Suppressor macrophage treated with lipopolysaccharide for 1 hour (primary cell): ENCODE results near the gene SDCBP2.

Experiments used
- DNase-seq, 3 donors: peaks; one replicate each; pipeline ENCODE4 v3.0.0-alpha.2; 2020 to 2022

Gene SDCBP2

GRCh38 chr20:1327827-1328679, 886 bp downstream of the SDCBP2 start:
- no peak for DNase-seq

- DNase-seq = peak; percentile 91 to 92 (median 92)
Measured at GRCh38 chr20:1327241-1327653, 1.7 kb downstream of the SDCBP2 start.

- DNase-seq = peak; percentile 22 to 66 (median 53)
Measured at GRCh38 chr20:1326031-1326930, 2.7 kb downstream of the SDCBP2 start.

GRCh38 chr20:1325173-1326030, 3.5 kb downstream of the SDCBP2 start:
- DNase-seq = peak; percentile 99

GRCh38 chr20:1324598-1325172, 4.3 kb downstream of the SDCBP2 start:
- DNase-seq = peak; percentile 56 to 84 (median 62)

GRCh38 chr20:1323830-1324597, 4.9 kb downstream of the SDCBP2 start:
- peak in 1 of 3 donors; percentile 14 for DNase-seq

GRCh38 chr20:1323256-1323655, 5.7 kb downstream of the SDCBP2 start:
- DNase-seq = no peak

GRCh38 chr20:1322511-1323245, 6.3 kb downstream of the SDCBP2 start:
- peak; percentile 54 to 63 (median 57) for DNase-seq

GRCh38 chr20:1321654-1321939, 7.3 kb downstream of the SDCBP2 start:
- DNase-seq = no peak

GRCh38 chr20:1320902-1321653, 7.9 kb downstream of the SDCBP2 start:
- DNase-seq = no peak

GRCh38 chr20:1320016-1320415, 8.9 kb downstream of the SDCBP2 start:
- DNase-seq = no peak

- no peak for DNase-seq
Measured at GRCh38 chr20:1319462-1319861, 9.5 kb downstream of the SDCBP2 start.

GRCh38 chr20:1319051-1319450, 9.9 kb downstream of the SDCBP2 start:
- DNase-seq = no peak

GRCh38 chr20:1317545-1318255, 11.2 kb downstream of the SDCBP2 start:
- DNase-seq = peak in 1 of 3 donors; percentile 14

- DNase-seq = no peak
Measured at GRCh38 chr20:1315804-1316203, 13.1 kb downstream of the SDCBP2 start.

GRCh38 chr20:1313236-1313964, 15.5 kb downstream of the SDCBP2 start:
- peak; percentile 76 to 90 (median 78) for DNase-seq

GRCh38 chr20:1312904-1313235, 16.1 kb downstream of the SDCBP2 start:
- DNase-seq = no peak

- DNase-seq = no peak
Measured at GRCh38 chr20:1312308-1312707, 16.6 kb downstream of the SDCBP2 start.
